GM12878 (cell line): ENCODE data around the gene CCDC78. TPM values are rescaled to one million over a fixed set of nuclear protein-coding genes. Genes with fewer than 3 reads are reported as not detected.
A peak's percentile ranks its signal among the peaks of the same experiment; 100 is the strongest.

ENCODE experiments used
- ATAC-seq: fragments of 200-7000 bp; cut with Tn5 transposase; 3 replicates; pipeline ENCODE4 v1.9.1; 2020; ENCODE audit warnings: mild to moderate bottlenecking, moderate library complexity
- BruUV-seq: library from RNA; stranded (reverse); fragments of 400-500 nt; replicated peaks from 2 replicates; lab custom pipeline; 2021; lab: Mats Ljungman, UMichigan
- CTCF ChIA-PET: fragments of 300-600 bp; sonication (Branson Sonifier 250); formaldehyde crosslinking; extraction: SDS; loops from one replicate; lab custom pipeline; 2021; ENCODE audit warnings: inconsistent platforms; lab: Yijun Ruan, JAX
- POLR2A ChIA-PET: fragments of 350-600 bp; formaldehyde crosslinking; extraction: SDS; loops from one replicate; lab custom pipeline; 2021; ENCODE audit warnings: inconsistent platforms; lab: Charles Lee
- RAD21 ChIA-PET: fragments of 300-600 bp; sonication (Branson Sonifier 250); formaldehyde crosslinking; loops from one replicate; lab custom pipeline; 2023; ENCODE audit warnings: antibody characterized with exemption; ENCODE audit not compliant: unreplicated experiment; lab: Charles Lee
- SMC1A ChIA-PET: fragments of 300-600 bp; sonication (Branson Sonifier 250); formaldehyde crosslinking; loops from one replicate; lab custom pipeline; 2023; ENCODE audit not compliant: unreplicated experiment, uncharacterized antibody; lab: Charles Lee
- DNase-seq: peaks from one replicate; pipeline ENCODE4 v3.0.0-alpha.2; 2011; ENCODE audit warnings: low read depth, low spot score
- FAIRE-seq: peaks from 3 replicates; lab custom pipeline; 2011; peaks lifted over from hg19 to GRCh38; lab: Jason Lieb, UNC
- H2AFZ ChIP-seq: 2 replicates; pipeline ENCODE4 v1.6.0; 2011; ENCODE audit warnings: low read depth, low read length, control low read depth; ENCODE audit not compliant: control insufficient read depth
- H3K27ac ChIP-seq: 2 replicates; pipeline ENCODE4 v1.5.1; 2011; ENCODE audit warnings: control low read depth; ENCODE audit not compliant: control insufficient read depth, insufficient read depth
- H3K27me3 ChIP-seq, 2 experiments: replicated peaks in 1 of 2; 2 replicates each; pipeline versions ENCODE4 v1.6.0 to v1.6.1; 2011; ENCODE audit warnings: low read length in 1 of 2; ENCODE audit not compliant: control insufficient read depth in 2 of 2, insufficient read depth in 2 of 2
- H3K36me3 ChIP-seq, 2 experiments: 2 replicates each; pipeline ENCODE4 v1.5.1; 2011; ENCODE audit warnings: low read length in 1 of 2; ENCODE audit not compliant: control insufficient read depth in 2 of 2, insufficient read depth in 2 of 2
- H3K4me1 ChIP-seq: 2 replicates; pipeline ENCODE4 v1.6.1; 2011; ENCODE audit warnings: mild to moderate bottlenecking, low read length, moderate library complexity, mixed read lengths; ENCODE audit not compliant: control insufficient read depth, insufficient read depth
- H3K4me2 ChIP-seq: 2 replicates; pipeline ENCODE4 v1.6.0; 2011; ENCODE audit warnings: control low read depth; ENCODE audit not compliant: control insufficient read depth, insufficient read depth
- H3K4me3 ChIP-seq: fragments of 200-600 bp; sonication (generic); 2 replicates; pipeline ENCODE4 v1.5.1; 2016
- H3K79me2 ChIP-seq: 2 replicates; pipeline ENCODE4 v1.6.0; 2011; ENCODE audit warnings: low read length; ENCODE audit not compliant: control insufficient read depth, insufficient read depth
- H3K9ac ChIP-seq: 2 replicates; pipeline ENCODE4 v1.8.0; 2011; ENCODE audit warnings: low read length, control low read depth, mixed read lengths; ENCODE audit not compliant: control insufficient read depth, insufficient read depth
- H3K9me3 ChIP-seq: replicated peaks from 3 replicates; pipeline ENCODE4 v1.5.1; 2011; ENCODE audit warnings: mild to moderate bottlenecking, low read length; ENCODE audit not compliant: control insufficient read depth, insufficient read depth
- H4K20me1 ChIP-seq: 2 replicates; pipeline ENCODE4 v1.6.0; 2011; ENCODE audit not compliant: control insufficient read depth, insufficient read depth
- EZH2 ChIP-seq: IDR thresholded peaks from 2 replicates; pipeline ENCODE4 v1.6.1; 2012; ENCODE audit warnings: low read depth, mild to moderate bottlenecking, control low read depth, inconsistent platforms, low read length, borderline replicate concordance; ENCODE audit not compliant: control insufficient read depth
- NBN ChIP-seq: fragments of 450-650 bp; IDR thresholded peaks from 2 replicates; pipeline ENCODE4 v1.6.1; 2016
- RAD21 ChIP-seq: IDR thresholded peaks from 2 replicates; pipeline ENCODE4 v1.6.1; 2011; ENCODE audit warnings: mild to moderate bottlenecking, low read depth, low read length, moderate library complexity; ENCODE audit not compliant: insufficient read depth
- RBBP5 ChIP-seq: fragments of 200-600 bp; sonication (generic); conservative IDR thresholded peaks from 2 replicates; pipeline ENCODE4 v1.6.1; 2016
- SMAD5 ChIP-seq: IDR thresholded peaks from 2 replicates; pipeline ENCODE4 v1.6.1; 2016; ENCODE audit warnings: antibody characterized with exemption, low read depth
- SRF ChIP-seq, 2 experiments: IDR thresholded peaks; 2 replicates each; pipeline ENCODE4 v1.6.1; 2011; ENCODE audit warnings: low read depth in 2 of 2, low read length in 2 of 2, mild to moderate bottlenecking in 1 of 2, moderate library complexity in 1 of 2
- STAT3 ChIP-seq: IDR thresholded peaks from 2 replicates; pipeline ENCODE4 v1.6.1; 2011; ENCODE audit warnings: low read depth, low read length, improper control_type of control experiment
- ZNF274 ChIP-seq: IDR thresholded peaks from one replicate; pipeline ENCODE4 v1.8.0; 2011; ENCODE audit not compliant: insufficient read length, insufficient read depth
- whole genome bisulfite sequencing: methylation state at CpG from one replicate; pipeline ENCODE4 v1.1.6; 2016; ENCODE audit warnings: low lambda C conversion rate; ENCODE audit not compliant: insufficient replicate concordance, insufficient coverage; ENCODE audit errors: missing lambda C conversion rate; 5-methylcytosine and 5-hydroxymethylcytosine counted together
- in situ Hi-C: fragments of 300-500 bp; cut with MboI; formaldehyde crosslinking; loops from 9 replicates; pipeline ENCODE4 v1.14.3; 2018; ENCODE audit warnings: mixed read lengths
- intact Hi-C: fragments of 100-400 bp; cut with micrococcal nuclease; formaldehyde crosslinking; loops from one replicate; pipeline ENCODE4 v1.14.2; 2022; ENCODE audit not compliant: unreplicated experiment
- polyA plus RNA-seq, 11 experiments: library from polyadenylated mRNA; depleted of rRNA in 4 of 11; unstranded in 6 of 11; stranded (reverse) in 5 of 11; fragments of >200 nt; fragmentation: Nextera tagmentation in 4 of 11; fragmentation: Illumina TruSeq in 1 of 11; extraction: Ambion mirVana in 4 of 11; extraction: Trizol in 1 of 11; gene quantifications; 1 replicate in 1 of 11; 2 replicates in 10 of 11; pipeline versions ENCODE4 v1.2.1 to v1.2.3, GENCODE V29; 2011 to 2016; ENCODE audit warnings: inconsistent platforms in 2 of 11, missing spikeins in 2 of 11, low read depth in 1 of 11
- total RNA-seq, 4 experiments: library from RNA; depleted of rRNA in 3 of 4; stranded (reverse); fragments of >200 nt in 3 of 4; fragmentation: Illumina TruSeq in 1 of 4; extraction: Trizol in 1 of 4; gene quantifications; 2 replicates each; pipeline versions ENCODE4 v1.2.1 to v1.2.3, GENCODE V29; 2013 to 2021
- TF ChIP-seq, protein P1 (sequence below): fragments of 450-650 bp; formaldehyde crosslinking; IDR thresholded peaks from 2 replicates; pipeline ENCODE4 v1.4.0; 2022; ENCODE audit warnings: mild to moderate bottlenecking, moderate library complexity
- TF ChIP-seq, protein P2 (sequence below): fragments of 450-650 bp; IDR thresholded peaks from 2 replicates; pipeline ENCODE4 v1.6.1; 2017; ENCODE audit warnings: mild to moderate bottlenecking, moderate library complexity
- TF ChIP-seq, protein P3 (sequence below): fragments of 450-650 bp; IDR thresholded peaks from 2 replicates; pipeline ENCODE4 v1.6.1; 2016; ENCODE audit warnings: mild to moderate bottlenecking

The CCDC78 gene
- total and polyA plus RNA-seq, 10 of the 15 experiments (the other 5 are each of a cell fraction or from before 2014, with no cell fraction given), result 0.10 to 26.2 (median 5.4) TPM

DNA sequence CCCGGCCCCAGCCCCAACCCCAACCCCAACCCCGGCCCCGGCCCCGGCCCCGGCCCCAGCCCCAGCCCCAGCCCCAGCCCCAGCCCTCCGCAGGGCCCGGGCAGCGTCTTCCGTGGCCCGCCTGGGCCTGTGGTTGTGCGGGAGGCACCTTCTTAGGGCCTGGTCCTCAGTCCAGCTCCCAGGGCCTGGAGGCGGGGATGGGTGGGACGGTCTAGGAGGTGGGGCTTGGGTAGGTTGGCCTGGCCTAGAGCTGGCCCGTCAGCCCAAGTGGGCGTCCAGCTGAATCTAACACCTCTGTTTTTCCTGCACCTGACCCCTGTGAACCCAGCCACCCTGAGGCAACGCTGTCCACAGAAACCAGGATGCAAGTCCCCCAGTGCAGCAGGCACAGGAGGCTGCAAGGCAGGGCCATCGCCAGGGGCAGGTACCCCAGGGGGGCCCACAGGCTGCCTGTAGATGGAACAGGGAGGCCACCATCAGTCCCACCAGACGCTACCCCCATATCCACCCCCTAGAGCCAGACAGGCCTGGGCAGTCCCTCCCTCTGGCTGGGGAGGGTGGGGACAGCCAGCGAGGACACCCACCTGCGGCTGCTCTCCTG lies 43.0 kb upstream of the CCDC78 start:
- no peaks in the 10 kb centered on the region for H3K79me2 ChIP-seq
- RAD21 ChIA-PET, result no interaction called here

DNA sequence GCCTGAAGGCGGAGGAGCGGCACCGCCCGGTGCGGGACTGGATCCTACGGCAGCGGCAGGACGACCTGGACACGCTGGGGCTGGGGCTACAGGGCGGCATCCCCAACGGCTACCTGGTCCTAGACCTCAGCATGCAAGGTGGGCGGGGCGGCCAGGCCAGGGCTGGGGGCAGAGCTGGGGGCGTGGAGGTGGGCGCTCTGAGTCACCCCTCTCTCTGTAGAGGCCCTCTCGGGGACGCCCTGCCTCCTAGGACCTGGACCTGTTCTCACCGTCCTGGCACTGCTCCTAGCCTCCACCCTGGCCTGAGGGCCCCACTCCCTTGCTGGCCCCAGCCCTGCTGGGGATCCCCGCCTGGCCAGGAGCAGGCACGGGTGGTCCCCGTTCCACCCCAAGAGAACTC lies 42.2 kb upstream of the CCDC78 start:
- peak; percentile 47 for ATAC-seq
- CTCF ChIA-PET, result no interaction called here
- TF ChIP-seq ZNF274 (no peak), SRF (IDR thresholded peaks at IDR 0.05; ENCODE audit: low read depth in 2 of 2, low read length in 2 of 2) (no peak)
- TF ChIP-seq, protein P1, sequence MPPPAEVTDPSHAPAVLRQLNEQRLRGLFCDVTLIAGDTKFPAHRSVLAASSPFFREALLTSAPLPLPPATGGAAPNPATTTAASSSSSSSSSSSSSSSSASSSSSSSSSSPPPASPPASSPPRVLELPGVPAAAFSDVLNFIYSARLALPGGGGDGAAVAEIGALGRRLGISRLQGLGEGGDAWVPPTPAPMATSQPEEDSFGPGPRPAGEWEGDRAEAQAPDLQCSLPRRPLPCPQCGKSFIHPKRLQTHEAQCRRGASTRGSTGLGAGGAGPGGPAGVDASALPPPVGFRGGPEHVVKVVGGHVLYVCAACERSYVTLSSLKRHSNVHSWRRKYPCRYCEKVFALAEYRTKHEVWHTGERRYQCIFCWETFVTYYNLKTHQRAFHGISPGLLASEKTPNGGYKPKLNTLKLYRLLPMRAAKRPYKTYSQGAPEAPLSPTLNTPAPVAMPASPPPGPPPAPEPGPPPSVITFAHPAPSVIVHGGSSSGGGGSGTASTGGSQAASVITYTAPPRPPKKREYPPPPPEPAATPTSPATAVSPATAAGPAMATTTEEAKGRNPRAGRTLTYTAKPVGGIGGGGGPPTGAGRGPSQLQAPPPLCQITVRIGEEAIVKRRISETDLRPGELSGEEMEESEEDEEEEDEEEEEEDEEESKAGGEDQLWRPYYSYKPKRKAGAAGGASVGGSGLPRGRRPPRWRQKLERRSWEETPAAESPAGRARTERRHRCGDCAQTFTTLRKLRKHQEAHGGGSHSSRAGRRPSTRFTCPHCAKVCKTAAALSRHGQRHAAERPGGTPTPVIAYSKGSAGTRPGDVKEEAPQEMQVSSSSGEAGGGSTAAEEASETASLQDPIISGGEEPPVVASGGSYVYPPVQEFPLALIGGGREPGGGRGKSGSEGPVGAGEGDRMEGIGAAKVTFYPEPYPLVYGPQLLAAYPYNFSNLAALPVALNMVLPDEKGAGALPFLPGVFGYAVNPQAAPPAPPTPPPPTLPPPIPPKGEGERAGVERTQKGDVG, result no peak
- TF ChIP-seq, protein P2, sequence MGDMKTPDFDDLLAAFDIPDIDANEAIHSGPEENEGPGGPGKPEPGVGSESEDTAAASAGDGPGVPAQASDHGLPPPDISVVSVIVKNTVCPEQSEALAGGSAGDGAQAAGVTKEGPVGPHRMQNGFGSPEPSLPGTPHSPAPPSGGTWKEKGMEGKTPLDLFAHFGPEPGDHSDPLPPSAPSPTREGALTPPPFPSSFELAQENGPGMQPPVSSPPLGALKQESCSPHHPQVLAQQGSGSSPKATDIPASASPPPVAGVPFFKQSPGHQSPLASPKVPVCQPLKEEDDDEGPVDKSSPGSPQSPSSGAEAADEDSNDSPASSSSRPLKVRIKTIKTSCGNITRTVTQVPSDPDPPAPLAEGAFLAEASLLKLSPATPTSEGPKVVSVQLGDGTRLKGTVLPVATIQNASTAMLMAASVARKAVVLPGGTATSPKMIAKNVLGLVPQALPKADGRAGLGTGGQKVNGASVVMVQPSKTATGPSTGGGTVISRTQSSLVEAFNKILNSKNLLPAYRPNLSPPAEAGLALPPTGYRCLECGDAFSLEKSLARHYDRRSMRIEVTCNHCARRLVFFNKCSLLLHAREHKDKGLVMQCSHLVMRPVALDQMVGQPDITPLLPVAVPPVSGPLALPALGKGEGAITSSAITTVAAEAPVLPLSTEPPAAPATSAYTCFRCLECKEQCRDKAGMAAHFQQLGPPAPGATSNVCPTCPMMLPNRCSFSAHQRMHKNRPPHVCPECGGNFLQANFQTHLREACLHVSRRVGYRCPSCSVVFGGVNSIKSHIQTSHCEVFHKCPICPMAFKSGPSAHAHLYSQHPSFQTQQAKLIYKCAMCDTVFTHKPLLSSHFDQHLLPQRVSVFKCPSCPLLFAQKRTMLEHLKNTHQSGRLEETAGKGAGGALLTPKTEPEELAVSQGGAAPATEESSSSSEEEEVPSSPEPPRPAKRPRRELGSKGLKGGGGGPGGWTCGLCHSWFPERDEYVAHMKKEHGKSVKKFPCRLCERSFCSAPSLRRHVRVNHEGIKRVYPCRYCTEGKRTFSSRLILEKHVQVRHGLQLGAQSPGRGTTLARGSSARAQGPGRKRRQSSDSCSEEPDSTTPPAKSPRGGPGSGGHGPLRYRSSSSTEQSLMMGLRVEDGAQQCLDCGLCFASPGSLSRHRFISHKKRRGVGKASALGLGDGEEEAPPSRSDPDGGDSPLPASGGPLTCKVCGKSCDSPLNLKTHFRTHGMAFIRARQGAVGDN, result no peak

More for the DNA sequence above, 43.0 kb upstream of the CCDC78 start:
- Histone ChIP-seq H3K9me3 (no peaks in the 10 kb centered on the region), H3K27me3 (no peaks in the 10 kb centered on the region), H4K20me1 (no peaks in the 10 kb centered on the region), H3K9ac (no peak overlapping the region), H3K27ac (no peak overlapping the region), H2AFZ (no peak overlapping the region), H3K36me3 (no peaks in the 10 kb centered on the region), H3K4me1 (no peaks in the 10 kb centered on the region), H3K4me2 (no peak overlapping the region), H3K4me3 (no peak overlapping the region)
- no peak for ATAC-seq
- POLR2A ChIA-PET, result no interaction called here
- DNase-seq, result no peak
- intact Hi-C loops (no loop called here), in situ Hi-C loops (no loop called here)
- BruUV-seq, result no TSS peak
- WGBS, result 19% methylated on average over 12 of the region's 20 CpGs
- CTCF ChIA-PET, result no interaction called here
- SMC1A ChIA-PET, result no interaction called here
- no peak for FAIRE-seq
- no peak for TF ChIP-seq RBBP5
- TF ChIP-seq SMAD5, result no peak
- no peak for TF ChIP-seq RAD21
- TF ChIP-seq EZH2, result no peak
- TF ChIP-seq STAT3, result no peak
- TF ChIP-seq NBN, result no peak
- TF ChIP-seq, protein P3, sequence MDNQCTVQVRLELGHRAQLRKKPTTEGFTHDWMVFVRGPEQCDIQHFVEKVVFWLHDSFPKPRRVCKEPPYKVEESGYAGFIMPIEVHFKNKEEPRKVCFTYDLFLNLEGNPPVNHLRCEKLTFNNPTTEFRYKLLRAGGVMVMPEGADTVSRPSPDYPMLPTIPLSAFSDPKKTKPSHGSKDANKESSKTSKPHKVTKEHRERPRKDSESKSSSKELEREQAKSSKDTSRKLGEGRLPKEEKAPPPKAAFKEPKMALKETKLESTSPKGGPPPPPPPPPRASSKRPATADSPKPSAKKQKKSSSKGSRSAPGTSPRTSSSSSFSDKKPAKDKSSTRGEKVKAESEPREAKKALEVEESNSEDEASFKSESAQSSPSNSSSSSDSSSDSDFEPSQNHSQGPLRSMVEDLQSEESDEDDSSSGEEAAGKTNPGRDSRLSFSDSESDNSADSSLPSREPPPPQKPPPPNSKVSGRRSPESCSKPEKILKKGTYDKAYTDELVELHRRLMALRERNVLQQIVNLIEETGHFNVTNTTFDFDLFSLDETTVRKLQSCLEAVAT, result no peak

More for the DNA sequence above, 42.2 kb upstream of the CCDC78 start:
- ChIA-PET SMC1A (no interaction called here), RAD21 (no interaction called here), POLR2A (no interaction called here)
- Histone ChIP-seq H3K36me3 (no peaks in the 10 kb centered on the region), H3K4me3 (no peak overlapping the region), H3K4me2 (no peak overlapping the region), H2AFZ (no peak overlapping the region), H3K4me1 (no peaks in the 10 kb centered on the region), H3K9me3 (no peaks in the 10 kb centered on the region), H3K27ac (no peak overlapping the region), H4K20me1 (no peaks in the 10 kb centered on the region), H3K27me3 (no peaks in the 10 kb centered on the region), H3K79me2 (no peaks in the 10 kb centered on the region), H3K9ac (no peak overlapping the region)
- DNase-seq, result no peak
- in situ Hi-C loops (no loop called here), intact Hi-C loops (no loop called here)
- no TSS peak for BruUV-seq
- no peak for FAIRE-seq
- 53% methylated on average over 20 of the region's 21 CpGs for WGBS
